ENCODE results near the gene C1QBP.
A peak's percentile ranks its signal among the peaks of the same experiment; 100 is the strongest.

The C1QBP gene

DNA sequence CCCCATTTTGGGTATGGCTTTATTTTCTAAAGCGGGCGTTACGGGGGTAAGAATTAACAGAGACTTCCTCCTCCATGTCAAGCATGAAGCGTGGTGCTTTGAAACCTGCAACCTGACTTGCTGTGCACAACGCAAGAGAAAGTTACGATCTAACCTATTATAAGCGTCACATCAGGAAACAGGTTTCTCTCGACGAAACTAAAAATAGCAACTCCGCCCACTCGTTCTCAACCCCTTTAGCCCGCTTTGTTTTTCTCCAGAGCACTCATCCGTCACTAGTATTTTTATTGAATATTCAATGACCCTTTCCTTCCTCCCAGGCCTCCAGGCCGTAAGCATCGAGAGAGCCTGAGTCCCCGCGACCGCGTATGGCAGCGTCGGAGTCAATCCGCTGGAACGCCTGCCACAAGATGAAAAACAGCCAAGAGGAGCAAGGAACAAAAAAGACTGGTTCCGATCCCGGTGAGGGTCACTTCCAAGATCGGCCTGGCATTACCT is 20.0 kb downstream of the C1QBP start:
- Histone ChIP-seq H3K9ac (ENCODE audit: low read length) (peak overlapping the region; percentile 90), H3K9me2 (ENCODE audit: low read depth, low read length) (no peaks in the 10 kb centered on the region), H3F3A (ENCODE audit: insufficient read depth, low read length) (no peaks in the 10 kb centered on the region), H3K27ac (ENCODE audit: low read depth, low read length, poor library complexity, severe bottlenecking) (peak overlapping the region; percentile 95), H3K9me3 (ENCODE audit: low read length) (no peaks in the 10 kb centered on the region), H3K4me1 (ENCODE audit: insufficient read depth, low read length, severe bottlenecking) (peaks cover 36% of the 10 kb centered on the region), H2AFZ (ENCODE audit: low read length) (no peak overlapping the region), H3K4me3 (ENCODE audit: low read depth, low read length, poor library complexity, severe bottlenecking) (peak overlapping the region; percentile 87), H3K79me2 (ENCODE audit: insufficient read depth, low read length) (peaks cover 44% of the 10 kb centered on the region), H4K20me1 (ENCODE audit: insufficient read depth, low read length) (no peaks in the 10 kb centered on the region), H3K27me3 (ENCODE audit: insufficient read depth, low read length) (no peaks in the 10 kb centered on the region), H3K4me2 (ENCODE audit: low read length) (peak overlapping the region; percentile 83), H3K36me3 (ENCODE audit: insufficient read depth, low read length) (peaks cover 60% of the 10 kb centered on the region)
- TF ChIP-seq EZH2 (IDR thresholded peaks at IDR 0.05; ENCODE audit: borderline replicate concordance, low read length): no peak
- TF ChIP-seq, protein P1, sequence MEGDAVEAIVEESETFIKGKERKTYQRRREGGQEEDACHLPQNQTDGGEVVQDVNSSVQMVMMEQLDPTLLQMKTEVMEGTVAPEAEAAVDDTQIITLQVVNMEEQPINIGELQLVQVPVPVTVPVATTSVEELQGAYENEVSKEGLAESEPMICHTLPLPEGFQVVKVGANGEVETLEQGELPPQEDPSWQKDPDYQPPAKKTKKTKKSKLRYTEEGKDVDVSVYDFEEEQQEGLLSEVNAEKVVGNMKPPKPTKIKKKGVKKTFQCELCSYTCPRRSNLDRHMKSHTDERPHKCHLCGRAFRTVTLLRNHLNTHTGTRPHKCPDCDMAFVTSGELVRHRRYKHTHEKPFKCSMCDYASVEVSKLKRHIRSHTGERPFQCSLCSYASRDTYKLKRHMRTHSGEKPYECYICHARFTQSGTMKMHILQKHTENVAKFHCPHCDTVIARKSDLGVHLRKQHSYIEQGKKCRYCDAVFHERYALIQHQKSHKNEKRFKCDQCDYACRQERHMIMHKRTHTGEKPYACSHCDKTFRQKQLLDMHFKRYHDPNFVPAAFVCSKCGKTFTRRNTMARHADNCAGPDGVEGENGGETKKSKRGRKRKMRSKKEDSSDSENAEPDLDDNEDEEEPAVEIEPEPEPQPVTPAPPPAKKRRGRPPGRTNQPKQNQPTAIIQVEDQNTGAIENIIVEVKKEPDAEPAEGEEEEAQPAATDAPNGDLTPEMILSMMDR (IDR thresholded peaks at IDR 0.05; ENCODE audit: low read length): no peak

DNA sequence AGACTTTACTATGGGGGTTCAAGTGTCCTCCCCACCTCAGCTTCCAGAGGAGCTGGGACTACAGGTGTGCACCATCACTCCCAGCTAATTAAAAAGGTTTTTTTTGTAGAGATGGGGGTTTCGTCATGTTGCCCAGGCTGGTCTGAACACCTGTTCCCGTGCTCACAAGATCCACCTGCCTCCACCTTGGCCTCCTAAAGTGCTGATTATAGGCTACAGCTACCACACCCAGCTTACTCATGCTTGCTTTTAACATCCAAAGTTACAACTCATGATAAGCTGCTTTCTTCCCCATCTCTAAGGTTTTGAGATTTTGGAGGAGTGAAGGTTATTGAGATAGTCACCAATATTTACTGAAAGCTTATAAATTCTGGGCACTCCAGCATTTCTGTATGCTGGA is 22.1 kb downstream of the C1QBP start:
- Histone ChIP-seq H3K4me3 (ENCODE audit: low read depth, low read length, poor library complexity, severe bottlenecking) (peak overlapping the region; percentile 87), H4K20me1 (ENCODE audit: insufficient read depth, low read length) (no peaks in the 10 kb centered on the region), H3K4me1 (ENCODE audit: insufficient read depth, low read length, severe bottlenecking) (peaks cover 29% of the 10 kb centered on the region), H3K9ac (ENCODE audit: low read length) (no peak overlapping the region; the same call in 1 of the 2 replicates), H3F3A (ENCODE audit: insufficient read depth, low read length) (no peaks in the 10 kb centered on the region), H3K27me3 (ENCODE audit: insufficient read depth, low read length) (no peaks in the 10 kb centered on the region), H3K36me3 (ENCODE audit: insufficient read depth, low read length) (peaks cover 62% of the 10 kb centered on the region), H3K9me3 (ENCODE audit: low read length) (no peaks in the 10 kb centered on the region), H3K4me2 (ENCODE audit: low read length) (peak overlapping the region; percentile 83), H3K27ac (ENCODE audit: low read depth, low read length, poor library complexity, severe bottlenecking) (no peak overlapping the region), H3K79me2 (ENCODE audit: insufficient read depth, low read length) (peaks cover 44% of the 10 kb centered on the region), H3K9me2 (ENCODE audit: low read depth, low read length) (no peaks in the 10 kb centered on the region), H2AFZ (ENCODE audit: low read length) (no peak overlapping the region)
- TF ChIP-seq, protein P1 (IDR thresholded peaks at IDR 0.05; ENCODE audit: low read length): no peak
- no peak for TF ChIP-seq EZH2 (IDR thresholded peaks at IDR 0.05; ENCODE audit: borderline replicate concordance, low read length)

- TF ChIP-seq, protein P1 (IDR thresholded peaks at IDR 0.05; ENCODE audit: low read length): no peak
- no peak for TF ChIP-seq EZH2 (IDR thresholded peaks at IDR 0.05; ENCODE audit: borderline replicate concordance, low read length)
- Histone ChIP-seq H3K4me3 (ENCODE audit: low read depth, low read length, poor library complexity, severe bottlenecking) (no peak overlapping the region), H3K36me3 (ENCODE audit: insufficient read depth, low read length) (peaks cover 85% of the 10 kb centered on the region), H2AFZ (ENCODE audit: low read length) (no peak overlapping the region), H3K4me1 (ENCODE audit: insufficient read depth, low read length, severe bottlenecking) (peaks cover 15% of the 10 kb centered on the region), H3K9me2 (ENCODE audit: low read depth, low read length) (no peaks in the 10 kb centered on the region), H3K9ac (ENCODE audit: low read length) (no peak overlapping the region), H4K20me1 (ENCODE audit: insufficient read depth, low read length) (no peaks in the 10 kb centered on the region), H3F3A (ENCODE audit: insufficient read depth, low read length) (no peaks in the 10 kb centered on the region), H3K9me3 (ENCODE audit: low read length) (no peaks in the 10 kb centered on the region), H3K79me2 (ENCODE audit: insufficient read depth, low read length) (peaks cover 33% of the 10 kb centered on the region), H3K27ac (ENCODE audit: low read depth, low read length, poor library complexity, severe bottlenecking) (no peak overlapping the region), H3K27me3 (ENCODE audit: insufficient read depth, low read length) (no peaks in the 10 kb centered on the region), H3K4me2 (ENCODE audit: low read length) (no peak overlapping the region)
These were observed 25.3 kb downstream of the C1QBP start for GRCh38 chr17:5413682-5414081.
